ENCODE measurements around the gene PSMD2. TPM values are rescaled to one million over a fixed set of nuclear protein-coding genes. Genes with fewer than 3 reads are reported as not detected.

Gene PSMD2
- total RNA-seq, 2 donors from 2014 or later, result 213 to 259 TPM

DNA sequence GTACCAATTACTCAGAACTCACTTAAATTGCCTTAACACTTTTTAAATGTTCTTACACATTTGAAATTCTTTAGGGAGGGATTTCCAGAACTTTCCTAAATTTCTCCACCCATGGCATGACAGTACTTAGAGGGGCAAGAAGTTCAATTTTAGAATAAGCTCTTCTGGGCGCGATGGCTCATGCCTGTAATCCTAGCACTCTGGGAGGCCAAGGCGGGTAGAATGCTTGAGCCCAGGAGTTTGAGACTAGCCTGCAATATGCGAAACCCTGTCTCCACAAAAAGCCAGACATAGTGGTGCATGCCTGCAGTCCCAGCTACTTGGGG is 49.0 kb downstream of the PSMD2 start:
- no peak overlapping the region for H3K4me3 ChIP-seq
- no peaks in the 10 kb centered on the region for H3K27me3 ChIP-seq
- no peak for DNase-seq (ENCODE audit: low spot score)
- peaks cover 21% of the 10 kb centered on the region for H3K36me3 ChIP-seq
- TF ChIP-seq, protein P1, sequence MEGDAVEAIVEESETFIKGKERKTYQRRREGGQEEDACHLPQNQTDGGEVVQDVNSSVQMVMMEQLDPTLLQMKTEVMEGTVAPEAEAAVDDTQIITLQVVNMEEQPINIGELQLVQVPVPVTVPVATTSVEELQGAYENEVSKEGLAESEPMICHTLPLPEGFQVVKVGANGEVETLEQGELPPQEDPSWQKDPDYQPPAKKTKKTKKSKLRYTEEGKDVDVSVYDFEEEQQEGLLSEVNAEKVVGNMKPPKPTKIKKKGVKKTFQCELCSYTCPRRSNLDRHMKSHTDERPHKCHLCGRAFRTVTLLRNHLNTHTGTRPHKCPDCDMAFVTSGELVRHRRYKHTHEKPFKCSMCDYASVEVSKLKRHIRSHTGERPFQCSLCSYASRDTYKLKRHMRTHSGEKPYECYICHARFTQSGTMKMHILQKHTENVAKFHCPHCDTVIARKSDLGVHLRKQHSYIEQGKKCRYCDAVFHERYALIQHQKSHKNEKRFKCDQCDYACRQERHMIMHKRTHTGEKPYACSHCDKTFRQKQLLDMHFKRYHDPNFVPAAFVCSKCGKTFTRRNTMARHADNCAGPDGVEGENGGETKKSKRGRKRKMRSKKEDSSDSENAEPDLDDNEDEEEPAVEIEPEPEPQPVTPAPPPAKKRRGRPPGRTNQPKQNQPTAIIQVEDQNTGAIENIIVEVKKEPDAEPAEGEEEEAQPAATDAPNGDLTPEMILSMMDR (IDR thresholded peaks at IDR 0.05), result no peak
- no peak overlapping the region for H3K27ac ChIP-seq
- peaks cover 0 to 13% of the 10 kb centered on the region in 2 donors for H3K4me1 ChIP-seq
- H3K9me3 ChIP-seq, result no peaks in the 10 kb centered on the region

DNA sequence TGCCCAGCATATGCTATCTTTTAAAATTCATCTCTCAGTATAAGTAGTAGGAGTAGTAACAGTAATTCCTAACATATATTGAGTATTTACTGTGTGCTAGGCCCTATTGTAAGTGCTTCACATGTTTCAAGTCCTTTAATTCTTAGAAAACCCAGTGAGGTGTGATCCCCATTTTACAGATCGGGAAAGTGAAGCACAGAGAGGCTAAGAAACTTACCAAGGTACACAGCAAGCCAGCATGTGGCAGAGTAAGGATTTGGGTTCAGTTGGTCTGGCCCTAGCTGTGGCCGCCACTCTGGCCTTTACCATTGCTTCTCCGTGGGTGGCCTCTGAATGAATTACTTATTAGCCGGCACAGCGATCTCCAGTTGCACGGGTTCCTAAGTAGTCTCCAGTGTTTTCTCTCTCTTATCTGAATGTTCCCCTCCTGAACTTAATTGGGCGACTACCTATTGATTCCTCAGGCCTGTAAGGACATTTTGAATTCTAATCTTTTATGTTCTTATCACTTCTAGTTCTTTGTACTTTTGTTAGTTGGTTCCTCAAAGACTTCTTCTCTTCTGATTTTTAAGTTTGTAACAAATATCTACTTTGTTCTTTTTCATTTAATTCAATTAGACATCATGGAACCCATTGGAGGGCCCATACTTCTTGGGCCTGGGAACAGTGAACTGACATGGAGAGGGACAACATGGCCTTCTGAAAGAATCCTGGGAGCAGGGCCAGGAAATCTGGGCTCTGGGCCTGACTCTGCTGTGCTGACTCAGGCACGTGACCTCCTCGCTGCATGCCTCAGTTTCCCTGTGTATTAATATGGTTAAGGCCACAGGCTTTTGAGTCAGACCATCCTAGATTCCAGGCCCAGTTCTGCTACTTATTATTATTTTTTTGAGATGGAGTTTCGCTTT is 50.8 kb downstream of the PSMD2 start:
- Histone ChIP-seq H3K9me3 (no peaks in the 10 kb centered on the region), H3K4me3 (no peak overlapping the region), H3K27me3 (no peaks in the 10 kb centered on the region), H3K36me3 (peaks cover 4% of the 10 kb centered on the region), H3K27ac (no peak overlapping the region), H3K4me1 (peaks cover 0 to 13% of the 10 kb centered on the region in 2 donors)
- DNase-seq (ENCODE audit: low spot score), result no peak
- TF ChIP-seq, protein P1 (IDR thresholded peaks at IDR 0.05), result no peak

DNA sequence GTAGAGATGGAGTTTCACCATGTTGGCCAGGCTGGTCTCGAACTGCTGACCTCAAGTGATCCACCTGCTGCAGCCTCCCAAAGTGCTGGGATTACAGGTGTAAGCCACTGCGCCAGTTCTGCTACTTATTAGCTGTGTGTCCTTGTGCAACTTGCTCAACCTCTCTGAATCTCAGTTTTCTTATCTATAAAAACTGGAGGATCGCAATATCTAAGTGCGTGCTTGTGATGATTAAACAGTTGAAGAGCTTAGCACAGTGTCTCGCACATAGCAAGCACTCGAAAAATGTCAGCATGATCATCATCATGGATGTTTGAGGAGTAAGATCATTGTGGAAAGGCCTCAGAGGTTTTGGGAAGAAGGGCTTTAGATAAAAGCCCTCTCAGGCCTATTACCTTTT is 51.6 kb downstream of the PSMD2 start:
- no peak overlapping the region for H3K27ac ChIP-seq
- H3K4me1 ChIP-seq, result peaks cover 0 to 5% of the 10 kb centered on the region in 2 donors
- no peak overlapping the region for H3K4me3 ChIP-seq
- DNase-seq (ENCODE audit: low spot score), result no peak
- H3K36me3 ChIP-seq, result no peaks in the 10 kb centered on the region
- H3K9me3 ChIP-seq, result no peaks in the 10 kb centered on the region
- TF ChIP-seq, protein P1 (IDR thresholded peaks at IDR 0.05), result no peak
- no peaks in the 10 kb centered on the region for H3K27me3 ChIP-seq

DNA sequence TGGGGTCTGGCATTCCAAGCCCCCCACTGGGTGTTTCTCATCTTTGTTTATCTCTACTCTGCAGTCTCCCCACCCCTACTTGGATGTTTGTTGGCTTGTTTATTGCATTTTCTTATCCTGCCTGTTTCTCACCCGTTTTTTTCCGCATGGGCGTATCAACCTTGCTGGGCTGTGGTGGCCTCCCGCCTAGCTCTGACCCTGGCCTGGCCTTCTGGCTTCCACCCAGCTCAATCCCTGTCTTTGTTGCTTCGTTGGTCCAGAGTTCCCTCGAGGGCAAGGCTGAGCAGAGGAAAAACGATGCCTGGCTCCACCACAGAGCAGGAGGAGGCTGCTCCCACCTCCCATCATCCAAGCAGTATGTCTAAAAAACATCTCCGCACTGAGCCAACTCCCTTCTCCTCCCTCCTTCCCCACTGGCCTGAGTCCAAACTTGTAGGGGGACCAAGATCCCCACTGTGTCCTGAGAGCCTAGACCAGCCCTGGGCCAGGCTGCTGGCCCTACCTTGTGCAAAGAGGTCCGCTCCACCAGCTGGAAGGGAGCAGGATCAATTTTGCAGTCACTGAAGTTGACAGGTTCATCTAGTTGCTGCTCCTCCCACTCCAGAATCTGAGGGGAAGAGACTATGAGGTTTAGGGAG is 52.6 kb downstream of the PSMD2 start:
- H3K36me3 ChIP-seq, result no peaks in the 10 kb centered on the region
- H3K27me3 ChIP-seq, result no peaks in the 10 kb centered on the region
- no peak overlapping the region for H3K4me3 ChIP-seq
- H3K4me1 ChIP-seq, result no peaks in the 10 kb centered on the region
- TF ChIP-seq, protein P1 (IDR thresholded peaks at IDR 0.05), result no peak
- no peaks in the 10 kb centered on the region for H3K9me3 ChIP-seq
- no peak for DNase-seq (ENCODE audit: low spot score)
- H3K27ac ChIP-seq, result no peak overlapping the region

DNA sequence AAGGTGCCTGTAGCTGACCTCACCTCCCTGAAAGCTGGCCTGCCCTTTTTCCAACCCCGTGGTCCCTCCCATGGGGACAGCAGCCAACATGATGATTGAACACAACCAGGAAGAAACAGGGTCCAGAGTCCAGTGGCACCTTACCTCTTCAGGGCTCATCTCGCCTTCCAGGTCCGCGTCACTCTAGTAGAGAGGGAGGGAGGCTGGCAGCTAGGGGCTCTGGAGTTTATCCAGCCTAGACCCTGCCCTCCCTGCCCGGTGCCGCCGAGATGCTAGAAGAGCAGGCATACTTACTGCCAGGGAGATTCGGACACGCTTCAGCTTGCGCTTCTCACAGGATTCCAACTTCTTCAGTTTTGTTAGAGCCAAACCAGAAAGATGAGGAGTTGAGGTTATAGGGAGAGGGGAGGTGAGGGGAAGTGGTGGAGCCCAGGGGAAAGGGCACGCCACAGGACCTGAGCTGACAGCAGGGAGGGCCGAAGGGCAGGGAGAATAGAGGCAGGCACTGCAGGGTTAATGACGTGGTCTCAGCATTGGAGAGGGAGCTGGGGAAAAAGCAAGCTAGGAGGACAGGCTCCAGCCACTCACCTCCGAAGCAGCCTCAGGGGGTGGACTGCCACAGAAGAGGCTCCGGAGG is 53.2 kb downstream of the PSMD2 start:
- H3K36me3 ChIP-seq, result no peaks in the 10 kb centered on the region
- H3K27ac ChIP-seq, result no peak overlapping the region
- H3K4me3 ChIP-seq, result no peak overlapping the region
- H3K27me3 ChIP-seq, result no peaks in the 10 kb centered on the region
- DNase-seq (ENCODE audit: low spot score), result no peak
- H3K9me3 ChIP-seq, result no peaks in the 10 kb centered on the region
- TF ChIP-seq, protein P1 (IDR thresholded peaks at IDR 0.05), result no peak
- H3K4me1 ChIP-seq, result no peaks in the 10 kb centered on the region
